Gastrocnemius medialis (tissue), 4 donors: Measurements from ENCODE around the gene EN1. TPM values are rescaled to one million over a fixed set of nuclear protein-coding genes. Genes with fewer than 3 reads are reported as not detected.

Experiments used
- ATAC-seq, 2 donors: fragments of 150-250 bp; one replicate each; pipeline ENCODE4 v1.9.1; 2016
- DNase-seq, 2 donors: peaks; one replicate each; pipeline ENCODE4 v3.0.0-alpha.2; 2019
- H3K27ac ChIP-seq, 4 donors: fragments of 200-600 bp; sonication (generic); 1 replicate in 1 of 4; 2 replicates in 3 of 4; pipeline ENCODE4 v1.5.1; 2016 to 2018; ENCODE audit warnings: mild to moderate bottlenecking in 2 of 4, moderate library complexity in 1 of 4
- H3K27me3 ChIP-seq, 3 donors: fragments of 200-600 bp; sonication (generic) in 2 of 3; 1 replicate in 1 of 3; 2 replicates in 2 of 3; pipeline versions ENCODE4 v1.5.1 to v1.6.0; 2016 to 2019; ENCODE audit warnings: mild to moderate bottlenecking in 1 of 3, moderate library complexity in 1 of 3
- H3K36me3 ChIP-seq, 2 donors: fragments of 200-600 bp; sonication (generic) in 1 of 2; one replicate each; pipeline ENCODE4 v1.5.1; 2017 to 2018
- H3K4me1 ChIP-seq, 2 donors: fragments of 200-600 bp; sonication (generic) in 1 of 2; one replicate each; pipeline ENCODE4 v1.5.1; 2016 to 2017; ENCODE audit warnings: mild to moderate bottlenecking in 2 of 2
- H3K4me3 ChIP-seq, 4 donors: fragments of 200-600 bp; sonication (generic) in 3 of 4; 1 replicate in 1 of 4; 2 replicates in 3 of 4; pipeline ENCODE4 v1.5.1; 2016 to 2019; ENCODE audit warnings: mild to moderate bottlenecking in 2 of 4
- H3K9me3 ChIP-seq, 3 donors: fragments of 200-600 bp; sonication (generic) in 2 of 3; 1 replicate in 1 of 3; 2 replicates in 2 of 3; pipeline ENCODE4 v1.5.1; 2016 to 2019
- CTCF ChIP-seq, 5 experiments: fragments of 450-650 bp in 3 of 5; fragments of 200-600 bp in 2 of 5; sonication (generic) in 2 of 5; IDR thresholded peaks in 4 of 5; conservative IDR thresholded peaks in 1 of 5; 1 replicate in 4 of 5; 2 replicates in 1 of 5; pipeline ENCODE4 v1.5.1; 2016 to 2019; ENCODE audit warnings: antibody characterized with exemption in 5 of 5, mild to moderate bottlenecking in 3 of 5, moderate library complexity in 3 of 5
- POLR2A ChIP-seq, 2 donors: fragments of 450-650 bp; IDR thresholded peaks; one replicate each; pipeline ENCODE4 v1.6.1; 2017; ENCODE audit warnings: antibody characterized with exemption in 2 of 2, mild to moderate bottlenecking in 2 of 2, moderate library complexity in 2 of 2
- in situ Hi-C, 4 donors: fragments of 200-750 bp; cut with MboI; loops; one replicate each; pipeline versions ENCODE4 v1.15.0 to v1.8.0; 2017; ENCODE audit warnings: low sequenced_read_pairs in 4 of 4
- intact Hi-C: fragments of 100-400 bp; cut with DNase I; formaldehyde crosslinking; loops from one replicate; pipeline ENCODE4 v1.15.1; 2023; ENCODE audit warnings: low total_unique reads
- total RNA-seq, 4 donors: library from RNA; depleted of rRNA; stranded (reverse); fragments of >200 nt; gene quantifications; one replicate each; pipeline versions ENCODE4 v1.1.0 to v1.2.3, GENCODE V29; 2016

EN1 gene
- total RNA-seq, 4 donors from 2014 or later = 3.9 to 11.0 (median 6.7) TPM

DNA sequence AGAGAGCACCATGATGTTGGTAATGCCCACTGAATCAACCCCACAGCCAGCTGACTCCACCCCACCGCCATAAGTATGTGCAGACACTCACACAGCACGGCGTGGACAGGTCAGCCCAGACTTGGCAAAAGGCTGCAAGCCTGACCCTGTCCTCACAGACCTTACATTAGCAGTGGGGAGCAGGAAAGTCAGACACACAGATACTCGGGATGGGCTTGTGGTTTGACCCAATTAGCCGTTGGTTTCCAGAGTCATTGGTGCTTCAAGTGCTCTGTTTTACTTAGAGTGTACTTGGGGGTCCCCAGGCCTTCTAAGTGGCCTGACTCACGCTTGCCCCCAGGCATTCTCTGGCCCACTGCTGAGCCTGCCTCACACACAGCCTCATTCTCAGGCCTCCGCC is 36.7 kb downstream of the EN1 start:
- no peak for ATAC-seq
- peaks cover 7 to 15% of the 10 kb centered on the region in 2 donors for H3K4me1 ChIP-seq
- no peak for DNase-seq
- in situ Hi-C loops (no loop called here), intact Hi-C loops (no loop called here)
- H3K36me3 ChIP-seq = no peaks in the 10 kb centered on the region
- no peak overlapping the region for H3K4me3 ChIP-seq
- TF ChIP-seq POLR2A (IDR thresholded peaks at IDR 0.05) (no peak), CTCF (IDR thresholded peaks at IDR 0.05 in 4 of 5, conservative IDR thresholded peaks at IDR 0.05 in 1 of 5) (no peak)
- H3K27ac ChIP-seq = no peak overlapping the region
- H3K9me3 ChIP-seq = no peaks in the 10 kb centered on the region
- H3K27me3 ChIP-seq = no peaks in the 10 kb centered on the region

DNA sequence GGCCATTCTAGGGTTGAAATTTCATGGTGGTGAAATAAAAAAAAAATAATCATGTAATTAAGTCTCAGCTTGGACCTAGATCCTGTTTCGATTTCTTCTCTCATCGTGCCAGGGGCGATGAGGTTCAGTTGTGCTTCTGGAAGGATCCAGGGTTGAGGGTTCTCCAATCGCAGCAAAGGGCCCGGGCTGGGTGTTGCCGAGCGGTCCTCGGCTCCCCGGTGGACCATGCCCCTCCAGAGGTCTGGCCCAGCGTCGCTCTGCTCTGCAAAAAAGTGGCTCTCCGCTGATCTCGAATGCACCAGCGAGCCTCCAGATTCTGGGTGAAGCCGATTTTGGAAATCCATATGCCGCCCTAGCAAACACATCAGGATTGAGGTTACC is 39.0 kb downstream of the EN1 start:
- no peak for TF ChIP-seq POLR2A (IDR thresholded peaks at IDR 0.05)
- TF ChIP-seq CTCF (IDR thresholded peaks at IDR 0.05 in 4 of 5, conservative IDR thresholded peaks at IDR 0.05 in 1 of 5) = no peak
- Histone ChIP-seq H3K9me3 (no peaks in the 10 kb centered on the region), H3K4me3 (peak overlapping the region in 3 of 4 donors; percentile 9 to 24 (median 9)), H3K27ac (peak overlapping the region in 2 of 4 donors; percentile 74 to 76), H3K27me3 (no peaks in the 10 kb centered on the region), H3K36me3 (no peaks in the 10 kb centered on the region), H3K4me1 (peaks cover 7 to 15% of the 10 kb centered on the region in 2 donors)
- intact Hi-C loops (no loop called here), in situ Hi-C loops (no loop called here)
- DNase-seq = no peak
- no peak for ATAC-seq

- Histone ChIP-seq H3K4me1 (peaks cover 7 to 15% of the 10 kb centered on the region in 2 donors), H3K27ac (peak overlapping the region; percentile 67 to 77 (median 75)), H3K4me3 (peak overlapping the region in 2 of 4 donors; percentile 9 to 24), H3K36me3 (no peaks in the 10 kb centered on the region), H3K9me3 (no peaks in the 10 kb centered on the region), H3K27me3 (no peaks in the 10 kb centered on the region)
- ATAC-seq (no peak), DNase-seq (no peak)
- no peak for TF ChIP-seq POLR2A (IDR thresholded peaks at IDR 0.05)
- TF ChIP-seq CTCF (IDR thresholded peaks at IDR 0.05 in 4 of 5, conservative IDR thresholded peaks at IDR 0.05 in 1 of 5) = no peak
- in situ Hi-C loops (no loop called here), intact Hi-C loops (no loop called here)
These were observed 39.6 kb downstream of the EN1 start for GRCh38 chr2:118807668-118808428.

DNA sequence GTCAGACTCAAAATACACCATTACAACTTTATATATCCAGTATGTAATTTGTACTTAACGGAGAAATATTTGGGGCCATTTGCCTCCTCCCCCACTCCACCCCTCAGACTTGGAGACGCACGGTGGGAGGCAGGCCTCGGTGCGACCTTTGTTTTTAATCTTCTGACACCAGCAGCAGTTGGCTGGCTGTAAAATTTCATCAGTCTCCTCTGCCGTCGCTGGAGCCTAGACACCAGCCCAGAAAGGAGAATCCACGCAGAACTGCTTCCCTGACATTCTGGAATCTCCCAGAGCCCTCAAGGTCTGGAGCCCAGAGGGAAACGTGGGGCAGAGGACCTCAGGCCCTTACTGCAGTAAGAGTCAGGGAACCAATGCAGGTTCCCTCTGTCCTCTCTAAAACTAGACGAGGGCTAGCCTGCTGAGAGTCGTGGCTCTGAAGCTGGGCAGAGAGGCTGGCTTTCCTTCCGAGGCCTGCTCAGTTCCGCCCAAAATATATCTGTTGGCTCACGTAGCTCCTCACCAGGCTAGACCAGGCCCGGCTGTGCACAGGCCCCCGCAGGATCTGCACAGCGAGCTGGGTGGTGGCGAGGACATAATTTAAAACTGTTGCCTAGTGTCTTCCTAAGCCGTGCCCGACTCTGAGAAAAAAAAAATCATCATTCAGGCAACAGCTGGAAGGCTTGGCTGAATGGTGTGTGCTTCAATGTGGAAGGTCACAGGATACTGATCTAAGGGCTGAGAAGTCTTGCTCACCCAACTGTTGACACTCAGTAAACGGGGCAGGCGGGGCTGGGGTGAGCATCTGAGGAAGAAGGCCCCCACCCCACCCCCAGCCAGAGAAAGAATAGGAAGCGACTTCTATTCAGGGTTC is 40.4 kb downstream of the EN1 start:
- Histone ChIP-seq H3K27me3 (no peaks in the 10 kb centered on the region), H3K4me3 (no peak overlapping the region), H3K36me3 (no peaks in the 10 kb centered on the region), H3K9me3 (no peaks in the 10 kb centered on the region), H3K4me1 (peaks cover 7 to 15% of the 10 kb centered on the region in 2 donors), H3K27ac (peak overlapping the region; percentile 67 to 77 (median 75))
- in situ Hi-C loops = no loop called here
- peak; percentile 84 to 93 for ATAC-seq
- DNase-seq = peak in 1 of 2 donors; percentile 44
- TF ChIP-seq POLR2A (IDR thresholded peaks at IDR 0.05) (no peak), CTCF (IDR thresholded peaks at IDR 0.05 in 4 of 5, conservative IDR thresholded peaks at IDR 0.05 in 1 of 5) (no peak)
- intact Hi-C loops = no loop called here
